Coronary artery (tissue), 2 donors: ENCODE results near the gene BCAM.
"Not testable (repeated sequence)": the region's sequence is repeated elsewhere in the genome, so short reads cannot be mapped to it uniquely, and the experiment has no call there.

Source experiments
- DNase-seq: peaks from one replicate; pipeline ENCODE4 v3.0.0-alpha.2; 2017; ENCODE audit warnings: low spot score
- H3K27ac ChIP-seq, 2 donors: fragments of 200-600 bp; sonication (generic); one replicate each; pipeline ENCODE4 v1.5.1; 2016 to 2019
- H3K4me3 ChIP-seq: fragments of 200-600 bp; sonication (generic); 2 replicates; pipeline ENCODE4 v1.5.1; 2016; ENCODE audit warnings: mild to moderate bottlenecking, moderate library complexity
- CTCF ChIP-seq: fragments of 200-600 bp; sonication (generic); IDR thresholded peaks from one replicate; pipeline ENCODE4 v1.5.1; 2019; ENCODE audit warnings: antibody characterized with exemption

BCAM gene

GRCh38 chr19:44808463-44809371, at the start of gene BCAM:
TSS of gene BCAM (plus strand) at chr19:44809103. CDS start at chr19:44809125, 22 bp downstream.
- DNase-seq, result peak; percentile 84
- H3K27ac ChIP-seq, result peak within 1 kb of the TSS; percentile 58 to 91
- no peak for TF ChIP-seq CTCF
- H3K4me3 ChIP-seq, result peak within 1 kb of the TSS; percentile 87

DNA sequence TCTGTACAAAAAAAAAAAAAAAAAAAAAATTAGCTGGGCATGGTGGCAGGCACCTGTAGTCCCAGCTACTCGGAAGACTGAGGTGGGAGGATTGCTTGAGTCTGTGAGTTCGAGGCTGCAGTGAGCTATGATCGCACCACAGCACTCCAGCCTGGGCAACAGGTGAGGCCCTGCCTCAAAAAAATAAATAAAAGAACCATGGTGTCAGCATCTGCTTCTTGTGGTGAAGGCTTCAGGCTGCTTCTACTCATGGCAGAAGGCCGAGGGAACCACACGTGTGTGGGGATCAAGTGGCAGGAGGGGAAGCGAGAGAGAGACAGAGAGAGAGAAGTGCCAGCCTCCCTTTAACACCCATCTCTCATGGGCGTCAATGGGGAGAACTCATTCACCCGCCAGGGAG, 46.9 kb upstream of the BCAM start:
- no peak for DNase-seq
- Histone ChIP-seq H3K27ac (no peak overlapping the region), H3K4me3 (no peak overlapping the region)
- no peak for TF ChIP-seq CTCF

DNA sequence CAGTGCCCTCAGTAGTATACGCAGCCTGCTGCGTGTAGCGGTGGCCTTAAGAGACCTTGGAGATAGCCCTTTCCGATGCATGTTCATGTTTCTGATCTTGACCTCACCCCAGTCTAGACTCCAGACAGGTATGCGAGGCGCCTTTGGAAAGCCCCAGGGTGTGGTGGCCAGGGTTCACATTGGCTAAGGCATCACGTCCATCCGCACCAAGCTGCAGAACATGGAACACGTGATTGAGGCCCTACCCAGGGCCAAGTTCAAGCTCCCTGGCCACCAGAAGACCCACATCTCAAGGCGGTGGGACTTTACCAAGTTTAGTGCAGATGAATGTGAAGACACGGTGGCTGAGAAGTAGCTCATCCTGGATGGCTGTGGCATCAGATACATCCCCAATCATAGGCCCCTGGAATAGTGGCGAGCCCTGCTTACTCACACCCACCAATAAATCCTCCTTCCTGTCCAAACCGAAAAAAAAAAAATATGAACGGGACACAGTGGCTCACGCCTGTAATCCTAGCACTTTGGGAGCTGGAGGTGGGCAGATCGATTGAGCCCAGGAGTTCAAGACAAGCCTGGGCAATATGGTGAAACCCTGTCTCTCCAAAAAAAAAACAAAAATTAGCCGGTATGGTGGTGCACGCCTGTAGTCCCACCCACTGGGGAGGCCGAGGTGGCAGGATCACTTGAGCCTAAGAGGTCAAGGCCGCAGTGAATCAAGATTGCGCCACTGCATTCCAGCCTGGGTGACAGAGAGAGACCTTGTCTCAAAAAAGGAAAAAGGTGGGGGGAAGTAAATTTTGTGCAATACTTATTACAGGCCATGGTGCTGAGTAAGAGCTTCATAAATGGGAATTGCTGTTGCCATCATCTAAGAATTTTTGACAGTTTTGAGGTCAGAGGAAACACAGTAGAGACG, 43.6 kb upstream of the BCAM start:
- DNase-seq, result no peak
- TF ChIP-seq CTCF, result no peak
- Histone ChIP-seq H3K4me3 (no peak overlapping the region), H3K27ac (no peak overlapping the region)

- DNase-seq, result no peak
- Histone ChIP-seq H3K4me3 (no peak overlapping the region), H3K27ac (no peak overlapping the region)
- TF ChIP-seq CTCF, result no peak
These were observed 43.0 kb upstream of the BCAM start for GRCh38 chr19:44765949-44766335.

DNA sequence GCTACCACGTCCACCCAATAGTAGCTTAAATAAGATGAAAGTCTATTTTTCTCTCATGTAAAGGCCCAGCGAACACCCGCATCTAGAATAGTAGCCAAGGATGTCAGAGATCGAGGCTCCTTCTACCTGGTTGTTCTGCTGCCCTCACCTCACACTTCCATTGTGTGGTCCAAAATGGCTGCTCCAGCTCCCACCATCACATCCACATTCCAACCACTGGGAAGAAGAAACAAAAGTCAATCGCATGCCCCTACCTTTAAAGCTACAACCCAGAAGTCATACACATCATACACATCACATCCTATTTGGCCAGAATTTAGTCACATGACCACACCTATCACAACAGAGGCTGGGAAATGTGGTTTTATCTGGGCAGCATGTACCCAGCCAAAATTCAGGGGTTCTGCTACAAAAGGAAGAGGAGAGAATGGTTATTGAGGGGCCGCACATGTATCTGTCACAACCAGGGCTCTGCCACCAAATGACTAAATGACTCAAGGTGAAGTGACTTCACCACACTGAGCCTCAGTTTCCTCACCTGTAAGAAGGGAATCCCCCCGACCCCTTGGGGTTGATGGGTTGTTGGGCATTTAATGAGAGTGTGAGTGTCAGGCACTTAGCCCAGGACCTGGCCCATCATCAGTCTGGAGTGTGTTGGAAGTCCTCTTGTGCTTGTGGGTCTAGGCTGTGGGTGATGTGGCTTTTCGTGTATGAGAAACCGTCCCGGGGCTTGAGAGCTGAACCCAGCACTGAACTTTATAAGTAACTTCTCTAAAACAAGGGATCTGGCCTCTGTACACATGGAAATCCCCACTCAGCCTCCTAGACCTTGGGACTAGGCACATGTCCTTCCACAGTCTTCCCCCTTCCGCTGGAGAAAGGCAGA, 41.4 kb upstream of the BCAM start:
- Histone ChIP-seq H3K27ac (no peak overlapping the region), H3K4me3 (no peak overlapping the region)
- no peak for DNase-seq
- no peak for TF ChIP-seq CTCF

DNA sequence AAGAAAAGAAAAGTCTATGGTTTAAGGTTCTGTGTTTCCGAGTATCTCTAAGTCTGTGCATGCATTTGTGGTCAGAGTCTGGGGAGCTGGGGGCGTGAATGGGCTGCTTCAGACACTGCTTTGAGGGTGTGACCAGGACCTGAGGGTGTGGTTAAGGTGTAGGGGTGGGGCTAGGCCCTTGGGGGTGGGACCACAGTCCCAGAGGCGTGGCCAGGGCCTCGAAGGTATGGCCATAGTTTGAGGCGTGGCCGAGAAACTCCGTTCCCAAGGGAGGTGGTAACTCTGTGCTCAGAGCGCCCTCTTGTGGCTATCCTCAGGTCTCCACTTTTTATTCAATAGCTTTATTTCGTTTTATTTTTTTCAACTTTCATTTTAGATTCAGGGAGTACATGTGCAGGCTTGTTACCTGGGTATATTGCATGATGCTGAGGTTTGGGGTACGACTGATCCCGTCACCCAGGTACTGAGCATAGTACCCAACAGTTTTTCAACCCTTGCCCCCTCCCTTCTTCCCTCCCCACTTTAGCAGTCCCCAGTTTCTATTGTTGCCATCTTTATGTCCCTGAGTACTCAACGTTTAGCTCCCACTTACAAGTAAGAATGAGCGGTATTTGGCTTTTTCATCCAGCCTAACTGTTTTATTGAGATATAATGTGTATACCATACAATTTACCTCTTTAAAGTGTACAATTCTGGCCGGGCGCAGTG, 38.2 kb upstream of the BCAM start:
- Histone ChIP-seq H3K4me3 (no peak overlapping the region), H3K27ac (no peak overlapping the region)
- peak; percentile 90 for DNase-seq
- peak; percentile 74 for TF ChIP-seq CTCF

DNA sequence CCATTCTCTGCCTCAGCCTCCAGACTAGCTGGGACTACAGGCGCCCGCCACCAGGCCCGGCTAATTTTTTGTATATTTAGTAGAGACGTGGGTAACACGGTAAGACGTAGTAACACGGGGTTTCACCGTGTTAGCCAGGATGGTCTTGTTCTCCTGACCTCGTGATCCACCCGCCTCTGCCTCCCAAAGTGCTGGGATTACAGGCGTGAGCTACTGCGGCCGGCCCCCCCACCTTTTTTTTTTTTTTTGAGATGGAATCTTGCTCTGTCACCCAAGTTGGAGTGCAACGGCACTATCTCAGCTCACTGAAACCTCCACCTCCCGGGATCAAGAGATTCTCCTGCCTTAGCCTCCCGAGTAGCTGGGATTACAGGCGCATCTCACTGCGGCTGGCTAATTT, 36.8 kb upstream of the BCAM start:
- not testable (repeated sequence) for H3K27ac ChIP-seq, DNase-seq, H3K4me3 ChIP-seq
